Activated T-helper 1 cell treated with anti-CD3 and anti-CD28 coated beads, Interleukin-12 subunit alpha, Interleukin-12 subunit beta, Interleukin-2, Interleukin-4 antibody, amounts not matched to agents 30 ng/mL and 10 ng/mL and 1 ng/mL, durations not matched to agents 14 hours and 24 hours and 36 hours (primary cell): ENCODE results near the gene METTL1. TPM values are rescaled to one million over a fixed set of nuclear protein-coding genes. Genes with fewer than 3 reads are reported as not detected.
"Not testable (repeated sequence)": the region's sequence is repeated elsewhere in the genome, so short reads cannot be mapped to it uniquely, and the experiment has no call there.

Experiments
- DNase-seq: peaks from one replicate; pipeline ENCODE4 v3.0.0; 2021; ENCODE audit warnings: low spot score
- H3K27ac Mint-ChIP-seq: one replicate; pipeline ENCODE4 v1.8.0; 2021; ENCODE audit warnings: mild to moderate bottlenecking, mixed read lengths
- H3K27me3 Mint-ChIP-seq: one replicate; pipeline ENCODE4 v1.8.0; 2022; ENCODE audit warnings: mild to moderate bottlenecking, moderate library complexity, mixed read lengths; ENCODE audit not compliant: insufficient read depth
- H3K36me3 Mint-ChIP-seq: one replicate; pipeline ENCODE4 v1.8.0; 2021; ENCODE audit warnings: low read depth, mixed read lengths
- H3K4me1 Mint-ChIP-seq: one replicate; pipeline ENCODE4 v1.8.0; 2021; ENCODE audit warnings: low read depth, mixed read lengths
- H3K4me3 Mint-ChIP-seq: one replicate; pipeline ENCODE4 v1.8.0; 2021; ENCODE audit warnings: mild to moderate bottlenecking, moderate library complexity, mixed read lengths
- H3K9me3 Mint-ChIP-seq: one replicate; pipeline ENCODE4 v1.8.0; 2021; ENCODE audit warnings: mixed read lengths
- intact Hi-C: fragments of 100-400 bp; cut with micrococcal nuclease; formaldehyde crosslinking; loops from one replicate; pipeline ENCODE4 v1.15.1; 2024
- total RNA-seq: library from RNA; stranded (reverse); gene quantifications from 2 replicates; pipeline ENCODE4 v1.2.3, GENCODE V29; 2022

Gene METTL1
- 89.7 and 90.0 TPM in 2 replicates for total RNA-seq

DNA sequence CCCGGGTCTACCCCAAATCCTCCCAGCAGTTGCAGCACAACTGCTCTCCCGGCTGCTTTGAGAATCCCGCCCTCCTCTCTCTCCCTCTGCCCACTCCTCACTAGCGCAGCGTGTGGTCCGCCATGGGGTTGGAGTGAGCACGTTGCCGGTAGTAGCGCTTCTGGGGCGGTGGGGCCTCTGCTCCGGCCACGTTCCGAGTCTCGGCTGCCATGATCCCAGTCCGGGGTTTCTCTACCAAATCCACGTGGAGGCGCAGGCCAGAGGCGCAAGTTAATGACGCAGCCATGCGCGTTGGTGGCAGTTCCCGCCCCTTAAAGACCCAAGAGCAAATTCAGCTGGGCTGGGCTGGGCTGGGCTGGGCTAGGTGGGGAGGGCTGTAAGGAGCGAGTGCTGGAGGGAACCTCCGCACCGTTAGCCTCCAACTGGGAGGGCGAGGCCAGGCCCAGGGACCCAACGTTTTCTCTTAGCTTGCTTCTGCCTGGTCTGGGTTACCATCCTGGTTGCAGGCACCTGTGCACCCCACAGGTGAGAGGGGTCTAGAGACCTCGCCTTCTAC lies at the start of gene METTL1:
Gene METTL1 (minus strand): TSS at position 233 of the 556 bp plus-strand sequence. CDS start 22 bp downstream, at position 211.
- H3K4me3 Mint-ChIP-seq: peak within 1 kb of the TSS; percentile 93
- DNase-seq: peak; percentile 90
- no peaks in the 10 kb centered on the region for H3K27me3 Mint-ChIP-seq
- H3K4me1 Mint-ChIP-seq: peaks cover 39% of the 10 kb centered on the region
- H3K36me3 Mint-ChIP-seq: peaks cover 37% of the 10 kb centered on the region
- intact Hi-C loops: loop anchor here (1.0 to 5.0 kb wide), 7 partner anchors 10 to 1825 kb away; partner anchors contain the start of genes ATP23, CDK4, SLC16A7 and TSFM
- peak within 1 kb of the TSS; percentile 99 for H3K27ac Mint-ChIP-seq
- H3K9me3 Mint-ChIP-seq: no peaks in the 10 kb centered on the region

GRCh38 chr12:57821015-57821414 lies 49.1 kb upstream of the METTL1 start:
- intact Hi-C loops, DNase-seq, H3K27ac Mint-ChIP-seq, H3K9me3 Mint-ChIP-seq, H3K27me3 Mint-ChIP-seq, H3K4me3 Mint-ChIP-seq, H3K4me1 Mint-ChIP-seq: not testable (repeated sequence)
- peaks cover 38% of the 10 kb centered on the region for H3K36me3 Mint-ChIP-seq

DNA sequence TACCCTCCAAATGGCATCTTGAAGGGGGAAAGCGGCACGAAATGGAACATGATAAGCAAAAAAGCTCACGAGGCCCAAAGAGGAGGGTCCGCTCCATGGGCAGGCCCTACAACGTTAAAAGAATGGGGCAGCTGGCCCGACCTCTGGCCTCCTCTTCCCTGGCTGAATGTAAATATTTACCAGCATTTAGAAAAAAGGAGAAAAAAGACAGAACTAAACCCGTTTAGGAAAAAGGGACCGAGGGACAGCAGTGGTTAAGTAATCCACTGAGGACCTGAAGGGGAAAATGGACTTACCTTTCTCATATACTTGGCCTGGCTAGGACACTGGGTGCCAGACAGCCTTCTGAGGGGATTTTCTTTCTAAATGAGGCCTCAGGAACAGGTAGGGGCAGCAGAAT lies 48.2 kb upstream of the METTL1 start:
- H3K4me1 Mint-ChIP-seq, H3K9me3 Mint-ChIP-seq, DNase-seq, H3K27ac Mint-ChIP-seq, H3K4me3 Mint-ChIP-seq, H3K27me3 Mint-ChIP-seq, intact Hi-C loops: not testable (repeated sequence)
- H3K36me3 Mint-ChIP-seq: peaks cover 31% of the 10 kb centered on the region

DNA sequence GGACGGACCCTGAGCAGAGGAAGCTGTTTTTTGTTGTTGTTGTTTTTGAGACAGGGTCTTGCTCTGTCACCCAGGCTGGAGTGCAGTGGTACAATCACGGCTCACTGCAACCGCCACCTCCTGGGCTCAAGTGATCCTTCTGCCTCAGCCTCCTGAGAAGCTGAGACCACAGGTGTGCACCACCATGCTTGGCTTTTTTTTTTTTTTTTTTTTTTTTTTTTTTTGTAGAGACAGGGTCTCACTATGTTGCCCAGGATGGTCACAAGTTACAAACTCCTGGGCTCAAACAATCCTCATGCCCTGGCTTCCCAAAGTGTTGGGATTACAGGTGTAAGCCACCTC lies 46.1 kb upstream of the METTL1 start:
- H3K4me1 Mint-ChIP-seq, H3K4me3 Mint-ChIP-seq, H3K9me3 Mint-ChIP-seq, H3K27me3 Mint-ChIP-seq, DNase-seq, intact Hi-C loops, H3K27ac Mint-ChIP-seq: not testable (repeated sequence)
- peaks cover 18% of the 10 kb centered on the region for H3K36me3 Mint-ChIP-seq

- Mint-ChIP-seq H3K27me3 (no peaks in the 10 kb centered on the region), H3K9me3 (no peaks in the 10 kb centered on the region), H3K27ac (no peak overlapping the region), H3K36me3 (peaks cover 15% of the 10 kb centered on the region), H3K4me3 (no peak overlapping the region), H3K4me1 (no peaks in the 10 kb centered on the region)
- intact Hi-C loops: no loop called here
- no peak for DNase-seq
Measured at GRCh38 chr12:57817261-57817989, 45.5 kb upstream of the METTL1 start.

- H3K9me3 Mint-ChIP-seq: no peaks in the 10 kb centered on the region
- H3K4me3 Mint-ChIP-seq: no peak overlapping the region
- H3K27me3 Mint-ChIP-seq: no peaks in the 10 kb centered on the region
- H3K27ac Mint-ChIP-seq: no peak overlapping the region
- no peaks in the 10 kb centered on the region for H3K4me1 Mint-ChIP-seq
- peaks cover 11% of the 10 kb centered on the region for H3K36me3 Mint-ChIP-seq
- no peak for DNase-seq
- intact Hi-C loops: no loop called here
Measured at GRCh38 chr12:57816855-57817151, 44.9 kb upstream of the METTL1 start.

DNA sequence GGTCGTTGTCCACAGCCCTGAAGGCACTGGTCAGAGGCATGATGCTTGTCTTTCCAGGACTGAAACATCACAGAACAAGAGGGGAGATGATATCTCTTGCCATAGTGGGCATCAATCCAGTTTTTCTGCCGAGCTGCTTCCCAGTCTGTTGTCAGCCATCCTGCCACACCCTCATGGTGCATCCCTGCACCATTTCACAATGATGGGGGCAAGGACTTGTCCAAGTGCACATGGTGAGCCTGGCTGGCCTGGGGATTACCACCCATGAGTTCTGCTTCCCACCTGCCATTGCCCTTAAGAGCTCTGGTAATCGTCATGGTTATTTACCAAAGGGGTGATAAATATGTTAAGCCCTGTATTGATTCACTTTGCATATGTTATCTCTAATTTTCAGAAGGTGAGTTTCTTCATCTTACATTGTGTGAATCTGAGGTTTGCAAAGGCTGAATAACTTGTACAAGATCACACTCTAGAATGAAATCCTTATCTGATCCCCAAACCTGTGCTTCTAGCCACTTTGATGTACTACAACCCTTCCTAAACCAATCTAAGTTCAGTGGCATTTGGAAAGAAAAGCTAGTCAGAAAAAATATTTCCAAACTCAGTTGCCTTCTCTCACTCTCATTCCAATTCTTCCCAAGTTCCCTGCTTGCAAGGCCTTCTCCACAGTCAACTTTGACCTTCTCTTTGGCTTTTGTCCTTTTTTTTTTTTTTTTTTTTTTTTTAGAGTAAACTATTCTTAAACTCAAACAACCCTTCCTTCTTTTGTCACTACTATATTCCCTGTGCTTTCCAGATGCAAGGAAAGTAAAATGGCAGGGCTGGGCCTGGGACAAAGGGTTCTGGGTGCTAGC lies 44.3 kb upstream of the METTL1 start:
- no peaks in the 10 kb centered on the region for H3K4me1 Mint-ChIP-seq
- peaks cover 11% of the 10 kb centered on the region for H3K36me3 Mint-ChIP-seq
- no peaks in the 10 kb centered on the region for H3K9me3 Mint-ChIP-seq
- no peak overlapping the region for H3K27ac Mint-ChIP-seq
- DNase-seq: no peak
- H3K27me3 Mint-ChIP-seq: no peaks in the 10 kb centered on the region
- intact Hi-C loops: no loop called here
- H3K4me3 Mint-ChIP-seq: no peak overlapping the region

- H3K27ac Mint-ChIP-seq: no peak overlapping the region
- H3K4me1 Mint-ChIP-seq: no peaks in the 10 kb centered on the region
- no peak overlapping the region for H3K4me3 Mint-ChIP-seq
- H3K9me3 Mint-ChIP-seq: no peaks in the 10 kb centered on the region
- H3K27me3 Mint-ChIP-seq: no peaks in the 10 kb centered on the region
- no peak for DNase-seq
- peaks cover 5% of the 10 kb centered on the region for H3K36me3 Mint-ChIP-seq
- intact Hi-C loops: no loop called here
Measured at GRCh38 chr12:57815177-57816000, 43.5 kb upstream of the METTL1 start.

DNA sequence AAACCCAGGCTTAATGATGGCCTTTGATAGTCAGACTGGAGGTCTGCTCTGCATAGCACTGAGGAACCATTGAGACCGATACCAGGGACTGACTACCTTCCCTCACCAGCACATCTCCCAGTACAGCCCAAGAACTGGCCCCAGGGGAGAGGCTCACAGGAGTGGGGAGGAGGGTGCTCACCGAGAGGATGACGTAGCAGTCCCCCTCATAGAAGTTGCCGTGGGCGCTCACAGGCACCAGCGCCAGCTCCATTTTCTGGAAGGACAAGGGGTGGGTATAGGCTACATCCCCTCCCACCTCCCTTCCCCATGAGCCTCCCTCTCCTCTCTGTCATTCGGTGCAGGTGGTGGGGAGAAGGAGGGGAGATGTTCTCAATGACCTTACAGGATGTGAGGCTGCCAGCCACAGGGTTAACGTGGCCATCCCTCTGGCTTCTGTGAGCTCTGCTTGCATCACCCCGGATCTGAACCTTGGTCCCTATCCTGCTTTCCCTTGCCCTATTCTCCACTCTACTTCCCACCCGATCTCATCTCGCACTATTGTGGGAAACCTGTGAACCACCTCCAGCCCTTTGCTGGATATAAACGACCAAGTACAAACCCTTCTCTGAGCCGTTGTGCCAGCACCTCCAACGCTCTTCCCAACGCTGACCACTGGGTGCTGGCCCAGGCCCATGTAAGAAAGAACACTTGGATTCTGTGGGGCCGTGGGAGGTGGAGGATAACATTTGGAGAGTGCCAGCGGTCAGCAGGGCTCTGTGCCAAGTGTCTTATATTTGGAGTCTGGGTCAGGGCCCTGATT lies 42.3 kb upstream of the METTL1 start:
- no peaks in the 10 kb centered on the region for H3K27me3 Mint-ChIP-seq
- H3K36me3 Mint-ChIP-seq: peaks cover 5% of the 10 kb centered on the region
- no peaks in the 10 kb centered on the region for H3K4me1 Mint-ChIP-seq
- no peak for DNase-seq
- H3K27ac Mint-ChIP-seq: no peak overlapping the region
- no peaks in the 10 kb centered on the region for H3K9me3 Mint-ChIP-seq
- intact Hi-C loops: no loop called here
- H3K4me3 Mint-ChIP-seq: no peak overlapping the region

GRCh38 chr12:57813111-57813970 lies 41.4 kb upstream of the METTL1 start:
- H3K4me3 Mint-ChIP-seq: no peak overlapping the region
- no peak overlapping the region for H3K27ac Mint-ChIP-seq
- no peak for DNase-seq
- H3K36me3 Mint-ChIP-seq: peaks cover 3% of the 10 kb centered on the region
- H3K9me3 Mint-ChIP-seq: no peaks in the 10 kb centered on the region
- intact Hi-C loops: no loop called here
- H3K4me1 Mint-ChIP-seq: no peaks in the 10 kb centered on the region
- no peaks in the 10 kb centered on the region for H3K27me3 Mint-ChIP-seq

GRCh38 chr12:57811028-57811755 lies 39.3 kb upstream of the METTL1 start:
- intact Hi-C loops: no loop called here
- Mint-ChIP-seq H3K4me3 (no peak overlapping the region), H3K9me3 (no peaks in the 10 kb centered on the region), H3K27ac (no peak overlapping the region), H3K4me1 (no peaks in the 10 kb centered on the region), H3K27me3 (no peaks in the 10 kb centered on the region), H3K36me3 (peaks cover 5% of the 10 kb centered on the region)
- DNase-seq: no peak
